AG09319 (cell line): ENCODE data around the gene FOSL1.
A peak's percentile ranks its signal among the peaks of the same experiment; 100 is the strongest.

Source experiments
- DNase-seq: peaks from one replicate; pipeline ENCODE4 v3.0.0-alpha.2; 2010; ENCODE audit warnings: low read depth; ENCODE audit errors: extremely low read depth
- TF ChIP-seq, protein P1 (sequence below): IDR thresholded peaks from 2 replicates; pipeline ENCODE4 v1.5.1; 2011; ENCODE audit warnings: low read depth, mild to moderate bottlenecking, inconsistent platforms, low read length, moderate library complexity

The FOSL1 gene

DNA sequence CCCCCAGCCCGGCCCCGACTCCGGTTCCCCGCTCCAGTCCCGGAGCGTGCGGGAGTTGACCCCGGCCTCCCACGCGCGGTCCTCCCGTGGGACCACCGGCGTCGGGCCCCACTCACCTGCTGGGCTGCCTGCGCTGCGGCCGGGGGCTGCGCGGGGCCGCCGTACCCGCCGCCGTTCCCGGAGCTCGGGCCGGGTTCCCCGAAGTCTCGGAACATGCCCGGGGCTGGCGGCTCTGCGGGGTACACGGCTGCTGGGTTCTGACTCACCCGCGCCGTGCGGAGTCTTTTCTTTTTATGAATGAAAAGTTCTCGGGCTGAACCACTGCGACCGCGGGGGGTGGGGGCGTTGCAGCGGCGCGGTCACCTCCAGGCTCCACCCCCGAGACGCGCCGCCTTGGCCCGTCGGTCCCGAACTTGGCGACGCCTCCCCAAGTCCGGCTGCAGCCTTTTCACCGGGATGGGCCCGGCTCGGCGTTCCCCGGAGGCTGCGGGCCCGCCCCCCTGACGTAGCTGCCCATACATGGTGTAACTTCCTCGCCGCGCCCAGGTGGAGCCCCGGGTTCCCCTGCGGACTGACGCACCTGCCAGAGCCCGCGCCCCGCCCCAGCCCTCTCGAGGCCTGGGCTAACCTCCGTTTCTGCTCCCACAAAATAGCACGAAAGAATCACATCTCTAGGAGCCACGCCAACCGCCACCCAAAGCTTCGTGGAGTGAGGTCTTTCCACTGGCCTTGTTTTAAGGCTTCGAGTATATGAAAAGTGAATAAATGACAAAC is at the start of gene FOSL1:
Gene FOSL1 (minus strand): TSS at position 264 of the 774 bp plus-strand sequence. CDS start 49 bp downstream, at position 215.
- peak; percentile 94 for DNase-seq
- TF ChIP-seq, protein P1, sequence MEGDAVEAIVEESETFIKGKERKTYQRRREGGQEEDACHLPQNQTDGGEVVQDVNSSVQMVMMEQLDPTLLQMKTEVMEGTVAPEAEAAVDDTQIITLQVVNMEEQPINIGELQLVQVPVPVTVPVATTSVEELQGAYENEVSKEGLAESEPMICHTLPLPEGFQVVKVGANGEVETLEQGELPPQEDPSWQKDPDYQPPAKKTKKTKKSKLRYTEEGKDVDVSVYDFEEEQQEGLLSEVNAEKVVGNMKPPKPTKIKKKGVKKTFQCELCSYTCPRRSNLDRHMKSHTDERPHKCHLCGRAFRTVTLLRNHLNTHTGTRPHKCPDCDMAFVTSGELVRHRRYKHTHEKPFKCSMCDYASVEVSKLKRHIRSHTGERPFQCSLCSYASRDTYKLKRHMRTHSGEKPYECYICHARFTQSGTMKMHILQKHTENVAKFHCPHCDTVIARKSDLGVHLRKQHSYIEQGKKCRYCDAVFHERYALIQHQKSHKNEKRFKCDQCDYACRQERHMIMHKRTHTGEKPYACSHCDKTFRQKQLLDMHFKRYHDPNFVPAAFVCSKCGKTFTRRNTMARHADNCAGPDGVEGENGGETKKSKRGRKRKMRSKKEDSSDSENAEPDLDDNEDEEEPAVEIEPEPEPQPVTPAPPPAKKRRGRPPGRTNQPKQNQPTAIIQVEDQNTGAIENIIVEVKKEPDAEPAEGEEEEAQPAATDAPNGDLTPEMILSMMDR: no peak

DNA sequence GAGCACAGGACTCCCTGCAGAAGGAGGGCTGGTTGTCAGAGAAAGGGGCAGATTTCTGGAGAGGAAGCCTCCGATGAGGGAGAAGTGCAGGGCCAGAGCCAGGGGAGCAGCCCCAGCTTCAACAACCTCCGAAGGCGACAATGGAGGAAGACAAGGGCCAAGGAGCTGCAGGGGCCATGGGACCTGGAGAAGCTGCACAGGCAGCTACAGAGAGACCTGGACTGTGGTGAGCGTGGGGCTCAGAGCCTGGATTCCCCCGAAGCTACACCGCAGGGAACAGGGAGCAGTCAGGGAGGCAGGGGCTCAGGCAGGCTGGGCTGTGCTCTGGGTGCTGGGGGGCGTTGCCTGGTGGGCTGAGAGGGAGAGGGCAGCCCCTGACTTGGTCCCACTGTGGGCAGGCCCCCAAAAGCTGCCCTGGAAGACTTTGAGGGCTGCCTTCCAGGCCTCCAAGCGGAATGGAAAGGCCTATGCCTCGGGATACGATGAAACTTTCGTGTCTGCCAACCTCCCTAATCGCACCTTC is 47.5 kb upstream of the FOSL1 start:
- TF ChIP-seq, protein P1: no peak
- no peak for DNase-seq

- DNase-seq: no peak
- TF ChIP-seq, protein P1: no peak
These were observed 46.9 kb upstream of the FOSL1 start for GRCh38 chr11:65947133-65947532.

- DNase-seq: no peak
- TF ChIP-seq, protein P1: no peak
These were observed 46.5 kb upstream of the FOSL1 start for GRCh38 chr11:65946655-65947054.

GRCh38 chr11:65945941-65946558 is 45.9 kb upstream of the FOSL1 start:
- DNase-seq: no peak
- TF ChIP-seq, protein P1: no peak

DNA sequence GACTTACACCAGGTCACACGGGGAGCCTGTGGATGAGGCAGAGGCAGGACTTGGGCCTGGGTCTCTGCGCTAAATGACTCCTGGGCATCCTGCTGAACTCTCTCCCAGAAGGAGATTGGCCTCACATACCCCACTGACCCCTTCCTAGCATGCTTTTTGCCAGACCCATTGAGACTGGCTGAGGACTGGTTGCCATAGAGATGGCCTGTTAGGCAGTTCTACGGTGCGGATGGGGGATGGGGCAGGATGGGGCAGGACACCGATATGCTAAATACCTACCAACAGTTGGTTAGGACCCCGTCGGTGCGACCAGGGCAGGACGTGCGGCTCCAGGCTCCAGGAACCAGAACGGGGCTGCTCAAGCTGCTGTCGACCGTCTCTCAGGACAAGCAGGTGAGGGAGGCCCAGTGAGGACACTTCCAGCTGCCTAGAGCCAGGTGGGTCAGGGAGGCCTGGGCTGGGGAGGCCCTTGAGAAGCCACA is 45.3 kb upstream of the FOSL1 start, which contains the start of gene TSGA10IP:
Gene TSGA10IP (plus strand): TSS at position 51 of the 482 bp plus-strand sequence. CDS start 196 bp downstream, at position 247.
- no peak for DNase-seq

More for the DNA sequence above, 45.3 kb upstream of the FOSL1 start, which contains the start of gene TSGA10IP:
- TF ChIP-seq, protein P1: no peak
